Measurements from ENCODE around the gene RASL11A.
"Not testable (repeated sequence)": the region's sequence is repeated elsewhere in the genome, so short reads cannot be mapped to it uniquely, and the experiment has no call there.

Gene RASL11A

GRCh38 chr13:27269114-27269665, 1.4 kb upstream of the RASL11A start:
- DNase-seq (ENCODE audit: low spot score) = no peak

- DNase-seq (ENCODE audit: low spot score) = no peak
Observed at GRCh38 chr13:27271570-27272096, 1.0 kb downstream of the RASL11A start.

- DNase-seq (ENCODE audit: low spot score) = no peak
Observed at GRCh38 chr13:27273658-27274425, 3.2 kb downstream of the RASL11A start.

- no peak for DNase-seq (ENCODE audit: low spot score)
Observed at GRCh38 chr13:27274631-27275030, 4.0 kb downstream of the RASL11A start.

GRCh38 chr13:27276188-27276587, 5.6 kb downstream of the RASL11A start:
- DNase-seq (ENCODE audit: low spot score) = no peak

- no peak for DNase-seq (ENCODE audit: low spot score)
Observed at GRCh38 chr13:27279506-27279905, 8.9 kb downstream of the RASL11A start.

- no peak for DNase-seq (ENCODE audit: low spot score)
Observed at GRCh38 chr13:27280009-27280656, 9.5 kb downstream of the RASL11A start.

GRCh38 chr13:27280841-27281240, 10.2 kb downstream of the RASL11A start:
- DNase-seq (ENCODE audit: low spot score) = no peak

- no peak for DNase-seq (ENCODE audit: low spot score)
Observed at GRCh38 chr13:27281420-27281819, 10.8 kb downstream of the RASL11A start.

- DNase-seq (ENCODE audit: low spot score) = peak; percentile 73
Observed at GRCh38 chr13:27283906-27284493, 13.4 kb downstream of the RASL11A start.

GRCh38 chr13:27288392-27288791, 17.8 kb downstream of the RASL11A start:
- DNase-seq (ENCODE audit: low spot score) = no peak

GRCh38 chr13:27289011-27289665, 18.5 kb downstream of the RASL11A start:
- DNase-seq (ENCODE audit: low spot score) = peak; percentile 94

GRCh38 chr13:27290715-27291114, 20.1 kb downstream of the RASL11A start:
- no peak for DNase-seq (ENCODE audit: low spot score)

- not testable (repeated sequence) for DNase-seq (ENCODE audit: low spot score)
Observed at GRCh38 chr13:27291967-27292366, 21.3 kb downstream of the RASL11A start.

GRCh38 chr13:27293076-27293691, 22.6 kb downstream of the RASL11A start:
- no peak for DNase-seq (ENCODE audit: low spot score)

- DNase-seq (ENCODE audit: low spot score) = no peak
Observed at GRCh38 chr13:27293873-27294515, 23.4 kb downstream of the RASL11A start.

GRCh38 chr13:27295096-27295495, 24.5 kb downstream of the RASL11A start:
- DNase-seq (ENCODE audit: low spot score) = no peak

- DNase-seq (ENCODE audit: low spot score) = no peak
Observed at GRCh38 chr13:27295660-27296059, 25.0 kb downstream of the RASL11A start.

GRCh38 chr13:27296496-27296895, 25.9 kb downstream of the RASL11A start:
- DNase-seq (ENCODE audit: low spot score) = no peak

- DNase-seq (ENCODE audit: low spot score) = no peak
Observed at GRCh38 chr13:27298849-27299248, 28.2 kb downstream of the RASL11A start.

- DNase-seq (ENCODE audit: low spot score) = not testable (repeated sequence)
Observed at GRCh38 chr13:27300406-27300805, 29.8 kb downstream of the RASL11A start.
